Stimulated activated CD8-positive, alpha-beta memory T cell treated with anti-CD3 and anti-CD28 coated beads, Interleukin-2, amount 100 ng/mL, for 1 hour (primary cell): ENCODE measurements around the gene MDH1.
"Not testable (repeated sequence)": the region's sequence is repeated elsewhere in the genome, so short reads cannot be mapped to it uniquely, and the experiment has no call there.

Source experiments
- DNase-seq, 2 donors: peaks; one replicate each; pipeline ENCODE4 v3.0.0-alpha.2; 2020; ENCODE audit warnings: low read depth in 2 of 2

MDH1 gene

DNA sequence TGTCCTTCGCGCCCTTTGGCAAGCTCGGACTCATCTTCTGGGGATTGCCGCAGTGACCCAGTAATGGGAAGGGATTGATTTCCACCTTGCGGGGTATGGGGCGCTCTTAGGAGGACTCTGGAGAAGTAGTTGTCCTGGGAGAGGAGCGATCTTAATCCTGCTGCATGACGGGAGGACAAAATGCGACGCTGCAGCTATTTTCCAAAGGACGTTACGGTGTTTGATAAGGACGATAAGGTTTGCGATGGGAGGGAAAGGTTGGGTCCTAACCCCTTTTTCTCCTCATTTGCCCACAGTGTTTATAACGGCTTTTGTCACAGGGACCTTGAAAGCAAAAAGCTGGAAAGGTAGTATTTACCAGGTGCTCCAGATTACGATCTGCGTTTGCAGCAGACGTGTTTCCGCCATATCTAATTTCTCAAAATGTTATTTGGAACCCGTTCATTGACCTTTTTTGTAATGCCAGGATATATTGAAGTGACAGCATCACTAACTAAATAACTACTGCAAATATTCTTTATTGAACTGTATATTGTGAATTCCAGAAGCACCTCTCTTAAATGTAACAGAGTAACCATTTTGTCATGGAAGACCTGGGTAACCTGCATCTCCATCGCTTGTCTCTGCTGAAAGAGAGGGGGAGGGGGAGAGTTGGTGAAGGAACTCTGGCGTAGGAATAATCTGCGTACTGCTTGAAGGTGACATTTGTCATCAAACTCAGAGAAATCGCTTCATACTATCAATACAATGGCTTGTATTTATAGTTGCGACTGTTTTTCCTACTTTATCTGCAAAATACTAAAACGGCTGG is 590 bp downstream of the MDH1 start:
- no peak for DNase-seq

DNA sequence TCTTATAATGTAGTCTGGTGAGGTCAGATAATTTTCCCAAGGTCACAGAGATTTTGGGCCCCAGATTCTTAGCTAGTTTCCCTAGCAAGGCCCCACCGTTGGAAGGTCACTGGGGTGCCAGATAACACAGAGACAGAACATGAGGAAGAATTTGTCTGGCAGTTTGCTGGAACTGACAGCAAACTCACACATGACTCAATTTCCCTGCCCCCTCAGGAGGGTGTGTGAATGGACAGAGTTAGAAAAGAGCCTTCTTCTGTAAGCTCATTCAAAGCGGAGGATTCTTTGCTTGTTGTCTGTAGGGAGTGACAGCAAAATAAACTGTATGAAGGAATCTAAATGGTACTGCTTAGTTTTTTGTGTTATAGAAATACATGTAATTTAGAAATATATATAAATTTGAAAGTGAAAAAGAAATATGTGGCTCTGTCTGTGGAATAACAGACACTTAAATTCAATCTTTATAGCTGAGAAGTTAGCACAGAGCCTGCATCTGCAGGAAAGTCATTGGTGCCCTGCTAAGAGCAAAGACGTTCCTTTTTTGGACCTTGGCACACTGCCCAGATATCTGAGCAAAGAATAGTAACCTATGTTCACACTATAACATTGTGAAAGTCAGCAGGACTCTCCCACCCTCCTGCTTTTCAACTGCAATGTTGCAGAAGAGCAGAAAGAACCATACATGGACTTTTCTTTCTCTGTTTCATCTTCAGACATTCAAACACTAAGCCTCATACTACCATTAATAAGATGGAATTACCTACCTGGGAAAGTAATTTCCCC is 2.1 kb downstream of the MDH1 start:
- DNase-seq = no peak

GRCh38 chr2:63591566-63592175 is 2.9 kb downstream of the MDH1 start:
- no peak for DNase-seq

DNA sequence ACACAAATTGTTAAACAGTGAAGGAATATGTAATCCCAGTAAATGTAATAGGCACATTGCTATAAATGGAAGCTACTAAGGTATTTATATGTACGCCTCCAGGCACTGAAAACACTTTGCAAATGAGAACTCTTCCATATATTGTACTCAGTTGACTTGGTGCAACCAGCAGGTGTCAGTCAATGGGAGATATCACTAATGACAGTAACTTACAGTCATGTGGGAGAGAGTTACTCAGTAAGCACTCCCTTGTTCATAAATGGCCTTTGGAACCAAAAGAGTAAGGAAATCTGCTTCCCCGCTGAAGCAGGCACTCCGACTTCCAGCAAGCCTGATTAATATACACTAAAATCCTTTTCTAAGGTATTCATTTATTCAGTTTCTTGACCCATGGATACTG is 5.9 kb downstream of the MDH1 start:
- DNase-seq = no peak

DNA sequence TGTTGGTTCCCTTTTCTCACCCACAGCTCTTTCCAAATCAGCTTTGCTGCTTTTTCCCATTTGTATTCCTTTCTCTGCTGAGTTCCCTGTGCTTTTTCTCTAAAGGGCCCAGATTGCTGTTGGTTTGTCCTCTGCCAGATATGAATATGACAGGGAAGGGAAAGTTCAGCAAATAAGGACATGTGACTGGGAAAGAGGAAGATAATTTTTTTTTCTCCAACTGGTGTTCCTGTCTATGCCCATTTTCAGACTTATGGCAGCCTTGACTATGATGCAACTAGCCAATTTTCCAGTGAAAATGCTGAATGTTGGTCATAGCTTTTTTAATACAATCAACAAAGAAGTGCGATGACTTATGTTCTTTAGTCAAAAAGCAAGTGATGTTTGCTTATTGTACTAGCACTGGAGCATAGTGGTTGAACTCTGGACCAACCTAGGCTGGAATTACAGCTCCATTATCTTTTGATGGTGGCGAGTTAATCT is 7.7 kb downstream of the MDH1 start:
- no peak for DNase-seq

DNA sequence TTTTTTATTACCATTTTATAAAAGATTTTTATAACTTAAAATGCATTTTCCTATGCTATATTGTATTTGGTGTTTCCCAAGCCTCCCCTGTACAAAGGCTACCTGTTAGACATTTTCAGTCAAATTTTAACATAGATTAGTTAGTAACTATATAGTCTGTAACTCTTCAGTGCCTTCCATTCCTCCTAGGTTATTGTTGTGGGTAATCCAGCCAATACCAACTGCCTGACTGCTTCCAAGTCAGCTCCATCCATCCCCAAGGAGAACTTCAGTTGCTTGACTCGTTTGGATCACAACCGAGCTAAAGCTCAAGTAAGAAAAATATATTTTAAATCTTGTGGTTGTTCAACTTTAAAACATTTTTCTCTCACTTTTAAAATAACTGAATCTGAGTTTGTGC is 10.2 kb downstream of the MDH1 start:
- no peak for DNase-seq

DNA sequence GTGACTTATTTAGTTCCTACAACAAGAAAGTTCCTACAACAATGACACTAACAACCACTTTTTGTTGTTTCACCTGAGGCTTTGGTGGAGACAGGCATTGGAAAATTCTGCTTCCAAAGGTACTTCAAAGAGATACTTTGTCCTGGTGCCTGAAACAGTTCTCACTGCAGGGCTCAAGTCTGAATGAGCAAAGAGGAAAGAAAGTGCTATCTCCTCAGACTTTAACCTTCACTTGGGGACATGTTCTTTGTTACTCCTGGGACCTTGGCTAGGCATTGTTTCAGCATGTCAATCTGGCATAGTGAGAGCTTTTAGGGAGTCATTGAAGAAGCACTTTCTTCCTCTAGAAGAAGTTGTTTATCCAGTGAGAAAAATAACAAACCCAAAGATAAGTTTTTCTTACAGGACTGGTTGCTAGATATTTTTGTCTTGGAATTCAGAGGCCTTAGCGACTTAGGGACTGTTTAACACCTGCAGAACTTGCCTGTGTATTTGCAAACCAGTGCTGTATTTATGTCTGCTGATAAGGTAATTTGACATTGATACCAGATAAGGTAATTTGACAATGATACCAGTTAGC is 12.2 kb downstream of the MDH1 start:
- no peak for DNase-seq

GRCh38 chr2:63604666-63605065 is 15.9 kb downstream of the MDH1 start:
- DNase-seq = no peak

GRCh38 chr2:63608865-63609264 is 20.1 kb downstream of the MDH1 start:
- DNase-seq = not testable (repeated sequence)

- DNase-seq = no peak
Measured at GRCh38 chr2:63610525-63610924, 21.8 kb downstream of the MDH1 start.

GRCh38 chr2:63613391-63613901 is 24.7 kb downstream of the MDH1 start:
- no peak for DNase-seq

DNA sequence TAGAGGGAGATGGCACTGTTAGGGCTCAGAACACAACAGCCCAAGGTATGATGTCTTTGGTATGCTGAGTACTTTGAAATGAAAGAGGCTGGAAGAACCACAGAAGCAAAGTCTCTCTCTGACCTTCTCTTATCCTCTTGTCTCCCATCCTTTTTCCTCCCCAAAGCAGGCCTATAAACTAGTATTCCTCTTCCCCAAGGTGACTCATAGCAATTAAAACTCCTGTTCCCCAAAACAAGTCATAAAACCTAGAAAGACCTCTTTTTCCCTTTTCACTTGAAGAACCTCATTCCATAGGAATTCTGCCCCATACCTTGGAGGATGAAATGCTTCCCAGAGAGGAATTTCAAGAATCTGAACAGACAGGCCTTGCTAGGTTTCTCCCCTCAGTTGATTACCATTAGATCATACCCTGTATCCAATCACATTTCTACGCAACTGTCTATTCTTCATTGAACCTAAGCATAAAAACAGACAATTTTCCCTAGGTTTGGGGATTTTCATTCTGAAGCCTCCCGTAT is 25.7 kb downstream of the MDH1 start:
- no peak for DNase-seq

GRCh38 chr2:63614983-63615945 is 26.5 kb downstream of the MDH1 start:
- no peak for DNase-seq

- DNase-seq = no peak
Measured at GRCh38 chr2:63617366-63617765, 28.6 kb downstream of the MDH1 start.

DNA sequence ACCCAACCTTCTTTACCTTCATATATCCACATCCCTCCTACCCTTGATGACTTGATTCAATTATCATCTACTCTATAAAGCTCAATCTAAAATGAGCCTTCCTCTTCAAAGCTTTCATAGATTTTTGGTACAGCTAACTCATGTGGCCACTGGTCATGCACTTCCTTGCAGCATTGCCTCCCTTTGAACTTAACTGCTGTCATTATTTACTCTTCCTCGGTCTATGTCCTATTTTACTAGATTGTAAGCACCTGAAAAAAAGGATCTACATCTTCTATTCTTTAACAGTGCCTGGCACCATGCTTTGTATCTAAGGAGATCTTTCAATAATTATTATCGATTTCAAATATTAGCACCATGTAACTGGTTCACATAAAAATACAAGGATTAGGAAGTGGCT is 30.6 kb downstream of the MDH1 start:
- DNase-seq = no peak

- no peak for DNase-seq
Measured at GRCh38 chr2:63622751-63623150, 34.0 kb downstream of the MDH1 start.

DNA sequence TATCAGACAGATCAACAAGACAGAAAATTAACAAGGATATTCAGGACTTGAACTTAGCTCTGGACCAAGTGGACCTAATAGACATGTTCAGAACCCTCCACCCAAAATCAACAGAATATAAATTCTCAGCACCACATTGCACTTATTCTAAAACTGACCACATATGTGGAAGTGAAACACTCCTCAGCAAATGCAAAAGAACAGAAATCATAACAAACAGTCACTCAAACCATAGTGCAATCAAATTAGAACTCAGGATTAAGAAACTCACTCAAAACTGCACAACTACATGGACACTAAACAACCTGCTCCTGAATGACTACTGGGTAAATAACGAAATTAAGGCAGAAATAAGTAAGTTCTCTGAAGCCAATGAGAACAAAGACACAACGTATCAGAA is 35.0 kb downstream of the MDH1 start:
- not testable (repeated sequence) for DNase-seq

GRCh38 chr2:63627866-63628265 is 39.1 kb downstream of the MDH1 start:
- no peak for DNase-seq

DNA sequence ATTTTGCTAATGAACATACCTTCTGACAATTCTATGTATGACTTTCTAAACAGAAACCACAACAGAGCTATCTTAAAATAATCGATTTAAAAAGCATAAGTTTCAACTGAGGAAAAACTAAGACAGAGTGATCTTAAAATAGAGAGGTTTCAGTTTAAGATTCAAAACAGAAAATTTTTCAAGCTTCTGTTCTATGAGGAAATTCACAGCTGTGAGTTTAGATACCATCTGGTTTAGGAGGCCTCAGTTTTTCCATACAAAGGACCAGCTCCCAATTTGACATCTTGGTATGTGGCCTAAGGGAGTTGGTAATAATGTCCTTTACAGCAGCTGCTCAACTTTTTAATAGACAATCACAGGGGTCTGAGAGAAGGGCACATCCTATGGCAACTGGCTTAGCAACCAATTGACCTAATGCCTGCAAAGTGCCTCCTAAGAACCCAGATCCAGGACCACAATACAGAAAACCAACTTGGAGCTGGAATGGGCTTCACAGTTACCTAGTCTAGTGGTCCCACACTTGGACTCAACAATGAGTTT is 39.7 kb downstream of the MDH1 start:
- DNase-seq = no peak

DNA sequence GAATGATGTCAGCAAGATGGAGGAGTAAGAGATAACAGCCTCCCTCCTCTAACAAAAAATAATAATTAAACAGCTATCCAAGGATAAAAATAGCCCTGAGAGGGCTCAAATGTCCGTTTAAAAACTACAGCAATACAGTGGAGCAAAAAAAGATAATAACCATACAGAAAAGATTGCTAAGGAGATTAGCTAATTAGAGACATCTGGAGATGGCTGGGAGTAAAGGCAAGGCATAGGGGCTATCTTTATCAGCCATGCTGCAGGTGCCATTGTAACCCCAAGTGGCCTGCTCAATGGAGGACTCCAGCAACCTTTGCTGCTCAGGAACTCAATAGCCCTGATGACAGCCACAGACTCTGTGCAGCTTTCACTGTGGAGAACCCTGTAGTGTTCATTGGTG is 42.7 kb downstream of the MDH1 start:
- DNase-seq = no peak
